GM12873 (cell line): ENCODE results near the gene MSI2.

Experiments
- TF ChIP-seq, protein P1 (sequence below): IDR thresholded peaks from 2 replicates; pipeline ENCODE4 v1.5.1; 2012; ENCODE audit warnings: low read depth, mild to moderate bottlenecking, moderate library complexity, low read length, control low read depth; ENCODE audit not compliant: insufficient read depth; ENCODE audit errors: missing control alignments

The MSI2 gene

DNA sequence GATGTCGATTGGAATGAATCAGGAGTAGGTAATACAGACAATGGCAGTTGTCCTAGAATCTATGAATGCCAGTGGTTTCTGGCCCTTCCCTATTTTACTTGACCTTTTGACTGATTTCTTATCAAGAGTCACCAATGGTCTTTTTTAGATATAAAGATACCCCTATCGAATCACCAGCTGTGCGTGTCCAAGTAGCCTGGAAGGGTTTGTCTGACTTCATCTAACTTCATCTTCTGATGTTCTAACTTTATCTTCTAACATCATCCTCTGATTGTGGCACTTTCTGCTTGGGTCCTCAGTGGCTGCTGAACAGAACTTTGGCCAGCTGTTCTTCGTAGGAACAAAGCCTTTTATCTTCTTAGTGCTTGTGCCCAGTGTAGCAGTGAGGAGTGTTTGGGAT lies 129.7 kb downstream of the MSI2 start:
- TF ChIP-seq, protein P1, sequence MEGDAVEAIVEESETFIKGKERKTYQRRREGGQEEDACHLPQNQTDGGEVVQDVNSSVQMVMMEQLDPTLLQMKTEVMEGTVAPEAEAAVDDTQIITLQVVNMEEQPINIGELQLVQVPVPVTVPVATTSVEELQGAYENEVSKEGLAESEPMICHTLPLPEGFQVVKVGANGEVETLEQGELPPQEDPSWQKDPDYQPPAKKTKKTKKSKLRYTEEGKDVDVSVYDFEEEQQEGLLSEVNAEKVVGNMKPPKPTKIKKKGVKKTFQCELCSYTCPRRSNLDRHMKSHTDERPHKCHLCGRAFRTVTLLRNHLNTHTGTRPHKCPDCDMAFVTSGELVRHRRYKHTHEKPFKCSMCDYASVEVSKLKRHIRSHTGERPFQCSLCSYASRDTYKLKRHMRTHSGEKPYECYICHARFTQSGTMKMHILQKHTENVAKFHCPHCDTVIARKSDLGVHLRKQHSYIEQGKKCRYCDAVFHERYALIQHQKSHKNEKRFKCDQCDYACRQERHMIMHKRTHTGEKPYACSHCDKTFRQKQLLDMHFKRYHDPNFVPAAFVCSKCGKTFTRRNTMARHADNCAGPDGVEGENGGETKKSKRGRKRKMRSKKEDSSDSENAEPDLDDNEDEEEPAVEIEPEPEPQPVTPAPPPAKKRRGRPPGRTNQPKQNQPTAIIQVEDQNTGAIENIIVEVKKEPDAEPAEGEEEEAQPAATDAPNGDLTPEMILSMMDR = no peak

DNA sequence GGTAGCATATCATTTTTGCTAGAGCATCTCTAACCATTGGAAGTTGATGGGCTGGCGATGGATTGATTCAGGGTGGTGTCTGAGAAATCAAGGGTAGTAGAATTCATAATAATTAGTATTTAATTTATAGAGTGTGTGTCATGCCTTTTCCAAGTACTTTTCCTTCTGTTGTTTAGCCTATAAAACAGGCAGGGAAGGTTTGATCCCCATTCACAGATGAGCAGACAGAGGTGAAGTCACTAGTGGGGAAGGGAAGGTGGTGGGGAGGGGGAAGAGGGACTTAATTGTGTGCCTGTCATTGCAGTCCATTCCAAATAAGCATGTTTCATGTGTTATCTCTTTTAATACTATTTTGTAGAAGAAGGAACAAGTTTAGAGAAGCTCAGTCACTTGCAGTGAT lies 131.3 kb downstream of the MSI2 start:
- TF ChIP-seq, protein P1 = no peak

DNA sequence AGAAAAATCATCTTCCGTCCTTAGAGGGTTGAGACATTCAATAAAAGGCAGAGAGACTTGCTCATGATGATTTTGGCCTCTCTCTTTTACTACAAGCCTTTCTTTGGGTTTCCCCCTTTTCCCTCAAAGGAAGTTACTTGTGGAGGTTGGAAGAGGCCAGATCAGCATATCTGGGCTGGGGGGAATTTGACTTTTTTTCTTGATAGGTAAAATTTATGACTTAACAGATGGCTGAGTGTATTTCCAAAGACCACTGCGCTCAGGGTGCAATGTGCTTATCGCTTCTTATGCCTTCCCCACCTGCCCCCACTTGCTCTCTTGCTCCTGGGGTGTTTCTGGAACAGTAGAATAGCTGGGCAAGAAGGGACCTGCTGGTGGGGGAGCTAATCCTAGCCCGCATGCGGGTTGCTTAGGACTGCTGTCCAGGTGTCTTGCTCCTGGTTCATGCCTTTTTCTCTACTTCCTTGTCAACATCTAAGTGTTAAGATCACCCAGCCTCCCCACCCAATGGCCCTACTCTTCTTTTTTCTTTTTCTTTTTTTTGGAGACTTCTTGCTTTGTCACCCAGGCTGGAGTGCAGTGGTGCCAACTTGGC lies 131.9 kb downstream of the MSI2 start:
- TF ChIP-seq, protein P1 = no peak

DNA sequence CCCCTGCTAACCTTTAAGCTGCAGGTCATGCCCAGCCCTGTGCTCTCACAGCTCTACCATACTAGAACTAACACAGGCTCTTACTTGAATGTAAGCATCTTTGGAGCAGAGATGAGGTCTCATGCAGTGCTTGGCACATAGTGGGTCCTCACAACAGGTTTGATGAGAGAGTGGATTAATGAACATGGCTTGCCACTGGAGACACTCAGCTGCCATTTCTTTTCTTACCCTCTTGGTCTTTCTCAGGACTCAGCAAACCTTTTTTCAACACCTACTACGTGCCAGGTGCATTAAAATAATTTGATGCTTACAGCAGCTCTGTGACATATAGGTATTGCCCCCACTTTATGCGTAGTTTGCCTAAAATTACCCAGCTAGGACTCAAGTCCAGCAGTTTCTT lies 133.2 kb downstream of the MSI2 start:
- TF ChIP-seq, protein P1 = no peak

DNA sequence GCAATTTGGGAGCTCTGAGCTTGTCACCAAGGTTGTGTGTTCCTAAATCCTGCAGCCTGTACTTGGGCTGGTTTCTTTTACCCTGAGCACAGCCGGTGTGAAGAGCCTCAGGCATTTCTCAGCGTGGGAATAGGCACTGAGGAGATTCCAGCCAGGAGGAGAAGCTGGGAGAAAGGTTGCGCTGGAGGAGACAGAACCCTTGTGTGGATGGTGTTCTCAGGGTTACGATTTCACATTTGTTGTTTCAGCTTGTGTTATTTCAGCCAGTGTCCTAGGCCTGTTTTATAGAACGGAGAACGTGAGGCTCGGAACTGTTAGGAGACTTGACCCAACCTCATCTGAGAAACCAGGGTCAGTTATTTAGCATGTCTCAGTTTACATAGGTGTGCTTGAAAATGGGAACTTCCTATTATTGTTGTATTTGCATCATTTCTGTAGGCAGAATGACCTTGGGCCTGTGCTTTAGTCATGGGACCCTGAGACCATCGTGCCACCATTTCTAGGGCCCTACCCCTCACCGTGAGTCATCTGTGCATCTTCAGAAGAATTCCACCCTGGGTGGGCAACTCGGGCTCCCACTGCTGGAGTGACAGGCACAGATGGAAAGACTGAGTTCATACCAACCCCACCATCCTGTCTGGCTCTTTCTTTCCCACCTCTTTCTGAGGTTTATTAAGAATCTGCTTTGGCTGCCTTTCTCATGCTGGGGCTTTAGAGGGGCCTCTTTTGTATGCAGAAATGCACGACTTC lies 134.9 kb downstream of the MSI2 start:
- TF ChIP-seq, protein P1 = no peak

DNA sequence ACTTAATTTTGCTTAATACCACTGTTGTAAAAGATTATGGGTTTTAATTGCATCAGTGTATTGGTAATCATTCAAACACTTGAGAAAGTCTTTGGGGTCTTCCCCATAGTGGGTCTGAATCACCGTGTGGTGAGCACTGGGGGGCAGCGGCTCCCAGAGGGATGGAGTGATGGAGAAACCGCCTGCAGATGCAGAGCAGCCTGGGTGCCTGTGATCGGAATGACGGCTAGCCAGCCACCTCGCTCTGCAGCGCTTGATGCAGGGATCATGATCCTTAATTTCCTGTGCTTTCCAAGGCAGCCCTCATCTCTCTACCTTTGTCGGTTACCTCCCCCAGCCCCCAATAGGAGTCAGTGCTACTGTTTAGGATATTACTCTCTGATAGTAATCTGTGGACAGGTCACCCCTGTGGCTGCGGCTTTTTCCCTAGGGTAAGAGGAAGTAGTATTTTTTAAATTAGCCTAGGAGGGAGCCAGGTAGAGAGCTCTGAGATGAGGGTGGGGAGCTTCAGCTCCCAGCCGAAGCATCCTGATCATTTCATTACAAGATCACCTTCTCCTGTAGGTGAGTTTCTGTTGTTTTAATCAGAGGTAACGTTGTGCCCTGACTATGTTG lies 135.6 kb downstream of the MSI2 start:
- TF ChIP-seq, protein P1 = no peak

DNA sequence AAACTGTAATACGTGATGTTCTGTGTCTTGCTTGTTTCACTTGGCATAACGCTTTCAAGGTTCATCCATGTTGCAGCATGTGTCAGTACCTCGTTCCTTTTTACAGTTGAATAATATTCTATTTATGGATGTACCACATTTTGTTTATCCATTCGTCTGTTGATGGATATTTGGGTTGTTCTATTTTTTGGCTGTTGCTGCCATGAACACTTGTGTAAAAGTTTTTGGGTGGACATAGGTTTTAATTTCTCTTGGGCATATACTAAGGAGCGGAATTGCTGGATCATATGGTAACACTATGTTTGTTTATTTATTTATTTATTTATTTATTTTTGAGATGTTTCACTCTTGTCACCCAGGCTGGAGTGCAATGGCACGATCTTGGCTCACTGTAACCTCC lies 137.0 kb downstream of the MSI2 start:
- TF ChIP-seq, protein P1 = no peak
